DOHH2 (cell line): Measurements from ENCODE around the gene CMTM2.

Source experiments
- H3F3A ChIP-seq: fragments of 200-600 bp; sonication (generic), shearing (Covaris generic); 2 replicates; pipeline ENCODE4 v1.6.0; 2016; ENCODE audit warnings: antibody characterized with exemption, mild to moderate bottlenecking; ENCODE audit not compliant: control insufficient read depth, insufficient read depth
- H3K27ac ChIP-seq: fragments of 200-600 bp; sonication (generic); 2 replicates; pipeline ENCODE4 v1.5.1; 2014; ENCODE audit warnings: low read depth, mild to moderate bottlenecking, low read length, moderate library complexity
- H3K27me3 ChIP-seq: fragments of 200-600 bp; sonication (generic); 2 replicates; pipeline ENCODE4 v1.6.1; 2014; ENCODE audit warnings: mild to moderate bottlenecking, low read length, mixed read lengths; ENCODE audit not compliant: control insufficient read depth
- H3K36me3 ChIP-seq: fragments of 200-600 bp; sonication (generic); 2 replicates; pipeline ENCODE4 v1.6.1; 2014; ENCODE audit warnings: mild to moderate bottlenecking, low read length, moderate library complexity, mixed read lengths; ENCODE audit not compliant: control insufficient read depth
- H3K4me1 ChIP-seq: fragments of 200-600 bp; sonication (generic); 2 replicates; pipeline ENCODE4 v1.6.1; 2014; ENCODE audit warnings: mild to moderate bottlenecking, low read length, mixed read lengths; ENCODE audit not compliant: control insufficient read depth
- H3K4me2 ChIP-seq: fragments of 200-600 bp; sonication (generic); 2 replicates; pipeline ENCODE4 v1.6.0; 2014; ENCODE audit warnings: mild to moderate bottlenecking, low read length, moderate library complexity
- H3K4me3 ChIP-seq: fragments of 200-600 bp; sonication (generic); 2 replicates; pipeline ENCODE4 v1.5.1; 2014; ENCODE audit warnings: mild to moderate bottlenecking, low read length, mixed read lengths
- H3K79me2 ChIP-seq: fragments of 200-600 bp; sonication (generic); 2 replicates; pipeline ENCODE4 v1.6.1; 2014; ENCODE audit warnings: mild to moderate bottlenecking, low read length, mixed read lengths; ENCODE audit not compliant: control insufficient read depth
- H3K9me2 ChIP-seq: fragments of 200-600 bp; sonication (generic); replicated peaks from 2 replicates; pipeline ENCODE4 v1.6.1; 2014; ENCODE audit warnings: mild to moderate bottlenecking, low read length, mixed read lengths; ENCODE audit not compliant: control insufficient read depth
- H3K9me3 ChIP-seq: fragments of 200-600 bp; sonication (generic); 2 replicates; pipeline ENCODE4 v1.6.1; 2014; ENCODE audit warnings: antibody characterized with exemption, low read length, mixed read lengths; ENCODE audit not compliant: control insufficient read depth, insufficient read depth
- H4K20me1 ChIP-seq: fragments of 200-600 bp; sonication (generic); 2 replicates; pipeline ENCODE4 v1.6.0; 2014; ENCODE audit warnings: low read depth, mild to moderate bottlenecking, antibody characterized with exemption, low read length, moderate library complexity; ENCODE audit not compliant: control insufficient read depth, insufficient read depth
- EZH2phosphoT487 ChIP-seq: fragments of 200-600 bp; sonication (generic); IDR thresholded peaks from 2 replicates; pipeline ENCODE4 v1.6.1; 2017; ENCODE audit warnings: borderline replicate concordance, mild to moderate bottlenecking, antibody characterized with exemption, low read length, moderate library complexity, mixed read lengths
- TF ChIP-seq, protein P1 (sequence below): fragments of 200-600 bp; sonication (generic); IDR thresholded peaks from one replicate; pipeline ENCODE4 v1.5.1; 2014; ENCODE audit warnings: antibody characterized with exemption, mild to moderate bottlenecking, low read depth, low read length; ENCODE audit not compliant: poor library complexity, severe bottlenecking

CMTM2 gene

DNA sequence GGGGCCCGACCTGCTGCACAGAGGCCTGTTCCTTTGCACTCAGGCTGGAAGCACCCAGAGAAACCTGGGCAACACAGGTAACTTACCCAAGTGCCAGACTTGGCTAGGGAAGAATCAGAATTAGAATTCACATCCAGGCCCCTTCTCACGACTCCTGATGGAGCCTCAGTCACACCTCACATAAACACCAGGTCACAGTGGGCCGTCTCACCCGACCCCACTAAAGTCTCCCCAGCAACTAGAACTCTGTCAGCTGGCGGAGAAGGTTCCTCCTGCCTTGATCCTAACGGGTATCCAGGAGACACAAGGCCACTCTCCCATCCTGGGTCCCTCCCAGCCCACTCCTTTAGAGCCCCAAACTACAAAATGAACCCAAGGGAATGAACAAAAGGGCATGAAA is 35.7 kb upstream of the CMTM2 start:
- Histone ChIP-seq H3F3A (peaks cover 9% of the 10 kb centered on the region), H3K79me2 (no peaks in the 10 kb centered on the region), H3K9me2 (no peaks in the 10 kb centered on the region), H3K27me3 (no peaks in the 10 kb centered on the region), H4K20me1 (no peaks in the 10 kb centered on the region), H3K4me2 (peak overlapping the region; percentile 60), H3K36me3 (no peaks in the 10 kb centered on the region), H3K4me1 (peaks cover 76% of the 10 kb centered on the region), H3K4me3 (peak overlapping the region; percentile 27; the same call in 1 of the 2 replicates), H3K27ac (peak overlapping the region; percentile 57; the same call in 1 of the 2 replicates), H3K9me3 (no peaks in the 10 kb centered on the region)
- no peak for TF ChIP-seq EZH2phosphoT487
- TF ChIP-seq, protein P1, sequence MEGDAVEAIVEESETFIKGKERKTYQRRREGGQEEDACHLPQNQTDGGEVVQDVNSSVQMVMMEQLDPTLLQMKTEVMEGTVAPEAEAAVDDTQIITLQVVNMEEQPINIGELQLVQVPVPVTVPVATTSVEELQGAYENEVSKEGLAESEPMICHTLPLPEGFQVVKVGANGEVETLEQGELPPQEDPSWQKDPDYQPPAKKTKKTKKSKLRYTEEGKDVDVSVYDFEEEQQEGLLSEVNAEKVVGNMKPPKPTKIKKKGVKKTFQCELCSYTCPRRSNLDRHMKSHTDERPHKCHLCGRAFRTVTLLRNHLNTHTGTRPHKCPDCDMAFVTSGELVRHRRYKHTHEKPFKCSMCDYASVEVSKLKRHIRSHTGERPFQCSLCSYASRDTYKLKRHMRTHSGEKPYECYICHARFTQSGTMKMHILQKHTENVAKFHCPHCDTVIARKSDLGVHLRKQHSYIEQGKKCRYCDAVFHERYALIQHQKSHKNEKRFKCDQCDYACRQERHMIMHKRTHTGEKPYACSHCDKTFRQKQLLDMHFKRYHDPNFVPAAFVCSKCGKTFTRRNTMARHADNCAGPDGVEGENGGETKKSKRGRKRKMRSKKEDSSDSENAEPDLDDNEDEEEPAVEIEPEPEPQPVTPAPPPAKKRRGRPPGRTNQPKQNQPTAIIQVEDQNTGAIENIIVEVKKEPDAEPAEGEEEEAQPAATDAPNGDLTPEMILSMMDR = no peak

DNA sequence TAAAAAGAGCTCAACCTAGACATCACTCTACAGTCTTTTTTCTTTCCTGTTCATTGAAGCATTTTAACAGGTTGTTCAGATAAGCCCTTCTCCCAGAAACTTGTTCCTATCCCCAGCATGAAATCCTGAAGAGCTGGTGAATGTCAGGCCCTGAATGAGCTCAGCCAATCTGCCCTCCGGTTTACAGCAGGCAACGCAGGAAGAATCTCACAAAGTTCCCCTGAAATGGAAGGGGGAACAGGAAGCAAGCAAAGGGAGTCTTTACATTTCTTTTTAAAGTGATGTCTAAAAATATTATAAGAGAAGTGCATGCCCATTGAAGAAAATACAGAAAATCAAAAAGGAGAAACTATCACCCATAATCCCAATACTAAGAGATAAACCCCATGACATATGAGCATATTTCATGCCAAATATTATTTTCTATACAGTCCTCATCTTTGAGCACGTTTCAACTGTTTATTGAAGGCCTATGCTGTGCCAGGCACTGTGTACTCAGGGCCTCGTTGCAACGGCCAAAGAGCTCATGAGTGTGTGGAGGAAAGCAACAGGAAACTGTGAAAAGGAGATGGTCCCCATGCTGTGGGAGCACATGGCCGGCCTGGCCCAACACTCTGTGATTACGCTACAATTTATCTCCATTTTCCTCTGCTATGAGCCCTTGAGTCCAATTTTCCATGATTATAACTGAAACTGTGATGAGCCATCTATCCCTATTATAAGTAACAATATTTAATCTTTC is 35.1 kb upstream of the CMTM2 start:
- no peaks in the 10 kb centered on the region for H3K9me3 ChIP-seq
- peaks cover 16% of the 10 kb centered on the region for H3F3A ChIP-seq
- TF ChIP-seq, protein P1 = no peak
- TF ChIP-seq EZH2phosphoT487 = no peak
- H3K36me3 ChIP-seq = no peaks in the 10 kb centered on the region
- no peaks in the 10 kb centered on the region for H3K9me2 ChIP-seq
- H3K4me3 ChIP-seq = peak overlapping the region; percentile 27
- H3K79me2 ChIP-seq = no peaks in the 10 kb centered on the region
- peak overlapping the region; percentile 57 for H3K27ac ChIP-seq
- no peaks in the 10 kb centered on the region for H3K27me3 ChIP-seq
- H3K4me2 ChIP-seq = peak overlapping the region; percentile 60
- H4K20me1 ChIP-seq = no peaks in the 10 kb centered on the region
- peaks cover 76% of the 10 kb centered on the region for H3K4me1 ChIP-seq

GRCh38 chr16:66547101-66547989 is 31.9 kb upstream of the CMTM2 start:
- Histone ChIP-seq H3K9me2 (no peaks in the 10 kb centered on the region), H3K4me3 (no peak overlapping the region), H3K4me1 (peaks cover 91% of the 10 kb centered on the region), H3F3A (peaks cover 20% of the 10 kb centered on the region), H3K36me3 (no peaks in the 10 kb centered on the region), H3K27ac (no peak overlapping the region), H3K79me2 (no peaks in the 10 kb centered on the region), H4K20me1 (no peaks in the 10 kb centered on the region), H3K9me3 (no peaks in the 10 kb centered on the region), H3K4me2 (peak overlapping the region; percentile 56; the same call in 1 of the 2 replicates), H3K27me3 (no peaks in the 10 kb centered on the region)
- TF ChIP-seq, protein P1 = no peak
- no peak for TF ChIP-seq EZH2phosphoT487
